Aorta (tissue), 5 donors: ENCODE measurements around the gene NPIPA8. TPM values are rescaled to one million over a fixed set of nuclear protein-coding genes. Genes with fewer than 3 reads are reported as not detected.
"Not testable (repeated sequence)": the region's sequence is repeated elsewhere in the genome, so short reads cannot be mapped to it uniquely, and the experiment has no call there.

Experiments
- ATAC-seq: fragments of 200-7000 bp; cut with Tn5 transposase; one replicate; pipeline ENCODE4 v1.9.1; 2022; ENCODE audit warnings: moderate library complexity; ENCODE audit not compliant: low FRiP score
- DNase-seq, 2 donors: peaks; one replicate each; pipeline ENCODE4 v3.0.0-alpha.2; 2020
- H3K27ac ChIP-seq, 2 donors: one replicate each; pipeline ENCODE4 v1.5.1; 2013; ENCODE audit warnings: low read length in 2 of 2, mild to moderate bottlenecking in 2 of 2, moderate library complexity in 2 of 2, control low read depth in 1 of 2, inconsistent platforms in 1 of 2, low read depth in 1 of 2
- H3K27me3 ChIP-seq, 2 donors: one replicate each; pipeline ENCODE4 v1.6.1; 2013; ENCODE audit warnings: control low read depth in 1 of 2, low read length in 1 of 2, mild to moderate bottlenecking in 1 of 2, moderate library complexity in 1 of 2; ENCODE audit not compliant: insufficient read depth in 2 of 2, control insufficient read depth in 1 of 2
- H3K36me3 ChIP-seq, 2 donors: one replicate each; pipeline ENCODE4 v1.6.1; 2013; ENCODE audit warnings: control low read depth in 1 of 2, low read length in 1 of 2, mild to moderate bottlenecking in 1 of 2; ENCODE audit not compliant: insufficient read depth in 2 of 2, control insufficient read depth in 1 of 2
- H3K4me1 ChIP-seq, 2 donors: one replicate each; pipeline ENCODE4 v1.6.1; 2013; ENCODE audit warnings: low read length in 2 of 2, control low read depth in 1 of 2, mild to moderate bottlenecking in 1 of 2, moderate library complexity in 1 of 2; ENCODE audit not compliant: insufficient read depth in 2 of 2, control insufficient read depth in 1 of 2
- H3K4me3 ChIP-seq, 2 donors: one replicate each; pipeline ENCODE4 v1.5.1; 2013; ENCODE audit warnings: low read length in 2 of 2, control low read depth in 1 of 2, mild to moderate bottlenecking in 1 of 2
- H3K9me3 ChIP-seq: one replicate; pipeline ENCODE4 v1.6.1; 2013; ENCODE audit warnings: mild to moderate bottlenecking, low read length; ENCODE audit not compliant: control insufficient read depth
- WGBS, 2 donors: extraction: QIAGEN DNeasy Blood & Tissue Kit; methylation state at CpG; one replicate each; pipeline ENCODE4 v1.1.7; 2013; 5-methylcytosine and 5-hydroxymethylcytosine counted together
- intact Hi-C, 2 donors: fragments of 100-400 bp; cut with DNase I; formaldehyde crosslinking; loops; one replicate each; pipeline versions ENCODE4 v1.14.2 to v1.15.0; 2022
- long read RNA-seq, 2 donors: library from polyadenylated mRNA; unstranded; transcript quantifications; one replicate each; pipeline ENCODE4 v2.0.0, GENCODE V29; 2020 to 2021
- polyA plus RNA-seq, 2 donors: library from polyadenylated mRNA; stranded (reverse); fragments of 200-250 nt; gene quantifications; one replicate each; pipeline ENCODE4 v1.2.3, GENCODE V29; 2013
- total RNA-seq, 2 donors: library from RNA; stranded (reverse); fragmentation: NEBNext Ultra II Directional; extraction: Animal tissue kit (Norgen Biotek cat#: 25700); gene quantifications; one replicate each; pipeline ENCODE4 v1.2.1, GENCODE V29; 2021
- donor health status: healthy with polysubstance abuse.
- donor health status: Bipolar disorder and iron deficiency.
- donor health status: DM: no; HTN: no; CAD: no.
- donor health status: DM: no; HTN: no; CAD: no.
- donor health status: DM: yes; HTN: yes; CAD: no.

The NPIPA8 gene
- 1 to 10 TPM; 1.7 to 2.2 TPM for total RNA-seq
- polyA plus RNA-seq: 10 to 100 TPM in 1 of 2 donors, 1 to 10 TPM in 1; 4.0 to 41.6 TPM
- long read RNA-seq, donor 1: 0 reads
- long read RNA-seq, donor 2: 0 reads

DNA sequence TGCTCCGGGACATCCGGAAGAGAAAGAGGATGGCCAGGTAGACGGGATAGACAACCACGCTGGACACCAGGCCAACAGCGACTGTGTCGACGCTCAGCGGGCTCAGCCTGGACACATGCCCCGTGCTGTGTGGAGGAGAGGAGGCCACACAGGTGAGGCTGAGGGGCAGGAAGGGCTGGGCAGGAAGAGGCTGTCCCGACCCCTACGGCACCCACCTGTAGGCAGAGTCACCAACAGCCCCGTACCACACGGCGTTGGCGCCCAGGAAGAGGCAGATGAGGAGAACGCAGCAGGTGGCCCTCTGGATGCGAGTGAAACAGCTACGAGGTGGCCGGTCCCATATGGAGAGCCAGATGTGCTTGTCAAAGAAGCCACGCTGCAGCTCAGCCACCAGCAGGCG is at the start of gene NPIPA8:
TSS of gene NPIPA8 (minus strand) at position 101 of the 400 bp plus-strand sequence. CDS start 4,074 bp downstream, outside the sequence.
- WGBS, 2 donors: no CpG with 5 or more reads among the region's 21 CpGs
- H3K4me1 ChIP-seq, H3K36me3 ChIP-seq, H3K27me3 ChIP-seq, H3K4me3 ChIP-seq, DNase-seq, H3K27ac ChIP-seq, intact Hi-C loops, H3K9me3 ChIP-seq, ATAC-seq: not testable (repeated sequence)

GRCh38 chr16:18385285-18385684 is 48.7 kb upstream of the NPIPA8 start:
- H3K4me1 ChIP-seq, H3K27ac ChIP-seq, intact Hi-C loops, H3K36me3 ChIP-seq, H3K9me3 ChIP-seq, ATAC-seq, H3K27me3 ChIP-seq, H3K4me3 ChIP-seq: not testable (repeated sequence)
- peak in 1 of 2 donors; percentile 33 for DNase-seq
- 97% methylated on average over 6 of the region's 33 CpGs; no CpG with 5 or more reads in 1 of the 2 donors for WGBS, 2 donors

DNA sequence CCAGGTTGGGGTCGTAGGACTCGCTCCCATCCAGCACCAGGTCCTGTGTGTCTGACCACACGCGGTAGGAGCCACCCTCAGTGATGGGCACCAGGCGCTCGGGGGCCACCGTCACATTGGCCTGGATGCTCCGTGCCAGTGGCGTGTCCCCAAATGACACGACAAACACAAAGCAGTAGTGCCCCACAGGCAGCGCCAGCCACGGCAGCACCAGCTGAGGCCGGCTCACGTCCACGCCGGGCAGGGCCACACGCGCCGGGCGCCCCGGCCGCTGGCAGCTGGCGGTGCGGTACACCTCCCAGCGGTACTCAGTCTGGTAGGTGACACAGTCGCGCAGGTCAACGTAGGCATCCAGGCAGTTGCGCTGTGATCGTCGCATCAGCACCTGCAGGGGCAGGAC is 48.3 kb upstream of the NPIPA8 start:
- WGBS, 2 donors: 100% methylated on average over 3 of the region's 31 CpGs; no CpG with 5 or more reads in 1 of the 2 donors
- ATAC-seq, H3K9me3 ChIP-seq, H3K36me3 ChIP-seq, intact Hi-C loops, H3K27ac ChIP-seq, H3K4me3 ChIP-seq, H3K4me1 ChIP-seq, H3K27me3 ChIP-seq: not testable (repeated sequence)
- peak in 1 of 2 donors; percentile 20 for DNase-seq

- H3K27ac ChIP-seq, intact Hi-C loops, H3K9me3 ChIP-seq, H3K27me3 ChIP-seq, H3K4me1 ChIP-seq, H3K4me3 ChIP-seq, H3K36me3 ChIP-seq: not testable (repeated sequence)
- DNase-seq: peak in 1 of 2 donors; percentile 3
- 92 to 94% methylated on average over 6 to 12 of the region's 25 CpGs for WGBS, 2 donors
- peak; percentile 78 for ATAC-seq
These were observed 47.6 kb upstream of the NPIPA8 start for GRCh38 chr16:18384098-18384636.

DNA sequence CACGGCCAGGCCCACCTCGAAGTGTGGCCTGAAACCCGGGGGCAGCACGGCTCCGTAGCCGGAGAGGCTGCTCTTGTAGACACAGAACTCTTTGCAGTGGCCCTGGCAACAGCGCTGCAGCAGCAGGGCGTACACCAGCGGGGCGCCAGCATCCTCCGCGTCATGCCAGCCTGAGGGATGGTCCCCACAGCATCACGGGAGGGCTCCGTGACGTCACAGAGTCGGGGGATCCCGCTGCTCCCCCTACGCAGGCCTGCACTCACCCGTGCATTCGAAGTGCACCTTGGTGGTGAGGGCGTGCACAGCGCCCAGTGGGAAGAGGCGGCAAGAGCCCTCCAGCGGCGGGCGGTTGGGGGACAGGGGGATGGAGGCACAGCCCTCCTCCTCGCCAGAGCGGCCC is 46.2 kb upstream of the NPIPA8 start:
- H3K27me3 ChIP-seq, H3K4me3 ChIP-seq, H3K36me3 ChIP-seq, ATAC-seq, H3K9me3 ChIP-seq, intact Hi-C loops, H3K27ac ChIP-seq, H3K4me1 ChIP-seq: not testable (repeated sequence)
- peak in 1 of 2 donors; percentile 31 for DNase-seq
- 90% methylated on average over 7 of the region's 28 CpGs; no CpG with 5 or more reads in 1 of the 2 donors for WGBS, 2 donors

DNA sequence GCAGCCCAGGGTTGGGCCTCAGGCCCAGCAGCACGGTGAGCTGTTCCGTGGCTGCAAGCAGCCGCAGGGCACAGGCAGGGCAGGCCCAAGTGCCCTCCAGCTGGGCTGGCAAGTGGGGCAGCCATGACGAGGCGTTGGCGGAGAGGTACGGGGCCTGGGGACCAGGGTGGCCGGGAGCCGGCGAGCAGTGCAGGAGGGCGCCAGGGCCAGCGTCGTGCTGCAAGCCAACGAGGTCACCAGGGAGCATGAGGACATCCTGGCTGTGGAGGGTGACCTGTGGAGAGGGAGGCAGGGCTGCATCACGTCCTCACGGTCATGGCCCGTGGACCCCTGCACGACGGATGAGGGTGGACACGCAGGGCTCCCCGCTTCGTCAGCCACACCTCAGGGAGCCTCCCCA is 11.2 kb upstream of the NPIPA8 start:
- H3K9me3 ChIP-seq, ATAC-seq, H3K27me3 ChIP-seq, H3K4me1 ChIP-seq, H3K27ac ChIP-seq, H3K4me3 ChIP-seq, intact Hi-C loops, H3K36me3 ChIP-seq: not testable (repeated sequence)
- WGBS, 2 donors: 81 to 82% methylated on average over 3 to 9 of the region's 22 CpGs
- peak in 1 of 2 donors; percentile 0 for DNase-seq

DNA sequence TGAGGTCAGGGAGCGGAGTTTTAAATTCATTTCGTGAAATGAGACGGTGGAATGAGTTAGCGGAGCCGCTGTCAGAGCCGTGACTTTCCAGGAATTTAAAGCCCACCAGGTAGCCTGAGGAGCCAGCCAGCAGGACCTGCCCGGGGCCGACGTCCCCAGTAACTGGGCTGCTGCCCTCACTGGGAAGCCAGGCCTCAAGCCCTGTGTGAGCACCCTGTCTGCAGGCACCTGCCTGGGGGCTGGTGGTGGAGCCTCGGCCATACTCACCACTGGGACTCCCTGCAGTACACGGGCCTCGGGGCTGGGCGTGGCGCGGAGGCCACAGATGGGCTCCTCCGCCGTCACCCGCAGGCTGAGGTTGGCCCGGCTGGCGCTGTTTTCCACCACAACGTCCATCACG is 10.5 kb upstream of the NPIPA8 start:
- H3K36me3 ChIP-seq, H3K4me1 ChIP-seq, intact Hi-C loops, H3K27me3 ChIP-seq, H3K27ac ChIP-seq, ATAC-seq, H3K4me3 ChIP-seq, H3K9me3 ChIP-seq: not testable (repeated sequence)
- WGBS, 2 donors: 80 to 85% methylated on average over 1 to 5 of the region's 22 CpGs
- DNase-seq: peak in 1 of 2 donors; percentile 1

GRCh38 chr16:18344634-18345033 is 8.1 kb upstream of the NPIPA8 start:
- H3K4me3 ChIP-seq, H3K36me3 ChIP-seq, H3K4me1 ChIP-seq, ATAC-seq, H3K9me3 ChIP-seq, intact Hi-C loops, DNase-seq, H3K27me3 ChIP-seq, H3K27ac ChIP-seq: not testable (repeated sequence)
- no CpG with 5 or more reads among the region's 18 CpGs for WGBS, 2 donors

DNA sequence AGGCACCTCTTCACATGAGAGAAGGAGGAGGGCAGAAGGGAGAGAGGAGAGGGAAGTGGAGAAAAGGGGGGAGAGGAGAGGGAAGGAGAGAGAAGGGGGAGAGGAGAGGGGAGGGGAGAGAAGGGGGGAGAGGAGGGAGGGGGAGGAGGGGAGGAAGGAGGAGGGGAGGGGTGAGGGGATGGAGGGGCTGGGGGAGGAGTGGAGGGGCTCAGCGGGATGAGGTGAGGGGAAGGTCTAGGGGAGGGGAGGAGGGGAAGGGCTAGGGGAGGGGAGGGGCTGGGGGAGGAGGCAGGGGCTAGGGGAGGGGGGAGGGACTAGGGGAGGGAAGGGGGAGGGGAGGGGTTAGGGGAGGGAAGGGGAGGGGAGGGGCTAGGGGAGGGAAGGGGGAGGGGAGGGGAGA is 5.5 kb upstream of the NPIPA8 start:
- DNase-seq, H3K4me3 ChIP-seq, intact Hi-C loops, ATAC-seq, H3K9me3 ChIP-seq, H3K27ac ChIP-seq, H3K4me1 ChIP-seq, H3K27me3 ChIP-seq, H3K36me3 ChIP-seq: not testable (repeated sequence)
- WGBS, 2 donors: 91% methylated on average over 1 of the region's 1 CpG; no CpG with 5 or more reads in 1 of the 2 donors
